MM.1S (cell line): Measurements from ENCODE around the gene LRP10.

Experiments used
- DNase-seq: peaks from one replicate; pipeline ENCODE4 v3.0.0-alpha.2; 2015
- H2AFZ ChIP-seq: fragments of 300-600 bp; sonication (generic); 2 replicates; pipeline ENCODE4 v1.6.0; 2016; ENCODE audit warnings: antibody characterized with exemption, low read length
- H3F3A ChIP-seq: fragments of 300-600 bp; sonication (generic); 2 replicates; pipeline ENCODE4 v1.6.1; 2016; ENCODE audit warnings: mild to moderate bottlenecking, antibody characterized with exemption, low read length, moderate library complexity, mixed read lengths; ENCODE audit not compliant: insufficient read depth
- H3K27ac ChIP-seq: fragments of 300-600 bp; sonication (generic); 2 replicates; pipeline ENCODE4 v1.5.1; 2016; ENCODE audit warnings: mild to moderate bottlenecking, low read length
- H3K27me3 ChIP-seq: fragments of 300-600 bp; sonication (generic); replicated peaks from 2 replicates; pipeline ENCODE4 v1.6.0; 2016; ENCODE audit warnings: low read length; ENCODE audit not compliant: insufficient read depth
- H3K36me3 ChIP-seq: fragments of 300-600 bp; sonication (generic); replicated peaks from 2 replicates; pipeline ENCODE4 v1.6.1; 2016; ENCODE audit warnings: mild to moderate bottlenecking, low read length, mixed read lengths; ENCODE audit not compliant: insufficient read depth
- H3K4me1 ChIP-seq: fragments of 300-600 bp; sonication (generic); 2 replicates; pipeline ENCODE4 v1.6.1; 2016; ENCODE audit warnings: low read length, mixed read lengths
- H3K4me2 ChIP-seq: fragments of 300-600 bp; sonication (generic); 2 replicates; pipeline ENCODE4 v1.6.0; 2016; ENCODE audit warnings: low read depth, low read length
- H3K4me3 ChIP-seq: fragments of 300-600 bp; sonication (generic); 2 replicates; pipeline ENCODE4 v1.5.1; 2016; ENCODE audit warnings: low read length, mixed read lengths
- H3K79me2 ChIP-seq: fragments of 300-600 bp; sonication (generic); 2 replicates; pipeline ENCODE4 v1.6.1; 2016; ENCODE audit warnings: mixed run types, low read length, mixed read lengths
- H3K9ac ChIP-seq: fragments of 300-600 bp; sonication (generic); 2 replicates; pipeline ENCODE4 v1.6.1; 2016; ENCODE audit warnings: low read length, mixed read lengths
- H3K9me2 ChIP-seq: fragments of 300-600 bp; sonication (generic); replicated peaks from 2 replicates; pipeline ENCODE4 v1.6.1; 2016; ENCODE audit warnings: mild to moderate bottlenecking, low read length, mixed read lengths; ENCODE audit not compliant: insufficient read depth
- H3K9me3 ChIP-seq: fragments of 300-600 bp; sonication (generic); replicated peaks from 2 replicates; pipeline ENCODE4 v1.6.1; 2016; ENCODE audit warnings: mild to moderate bottlenecking, low read length, mixed read lengths; ENCODE audit not compliant: insufficient read depth
- H4K20me1 ChIP-seq: fragments of 300-600 bp; sonication (generic); 2 replicates; pipeline ENCODE4 v1.6.1; 2016; ENCODE audit warnings: mild to moderate bottlenecking, low read length, moderate library complexity, mixed read lengths; ENCODE audit not compliant: insufficient read depth
- EZH2 ChIP-seq: fragments of 300-600 bp; sonication (generic); optimal IDR thresholded peaks from 2 replicates; pipeline ENCODE3; 2017; ENCODE audit warnings: low read depth, mild to moderate bottlenecking, antibody characterized with exemption, low read length, mixed read lengths
- EZH2phosphoT487 ChIP-seq: fragments of 300-600 bp; sonication (generic); IDR thresholded peaks from 2 replicates; pipeline ENCODE4 v1.6.1; 2018; ENCODE audit warnings: antibody characterized with exemption, low read length
- TF ChIP-seq, protein P1 (sequence below): fragments of 300-600 bp; sonication (generic); IDR thresholded peaks from 2 replicates; pipeline ENCODE4 v1.5.1; 2016; ENCODE audit warnings: antibody characterized with exemption, low read length, mixed read lengths

LRP10 gene

DNA sequence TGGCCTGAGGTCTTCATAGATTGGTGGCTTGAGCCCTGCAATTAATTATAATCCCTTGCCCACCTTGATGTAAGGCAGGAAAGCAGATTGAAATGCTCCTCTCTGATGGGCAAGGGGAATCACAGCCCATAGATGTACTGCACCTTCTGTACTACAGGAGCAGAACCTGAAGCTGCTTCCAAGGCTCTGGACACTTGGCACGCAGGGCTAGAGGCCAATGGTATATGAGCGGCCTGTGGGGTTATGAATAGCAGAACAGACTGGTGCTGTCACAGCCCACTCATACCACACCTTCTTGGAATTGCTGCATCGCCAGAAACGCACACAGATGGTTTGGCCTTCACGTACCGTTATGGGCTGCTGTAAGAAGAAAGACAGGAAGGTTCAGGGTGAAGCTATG is 49.2 kb downstream of the LRP10 start:
- H3K9me2 ChIP-seq = no peaks in the 10 kb centered on the region
- 0 out of 2 replicates have a peak, but pooled peaks cover 6% of the 10 kb centered on the region for H3F3A ChIP-seq
- H3K79me2 ChIP-seq = peaks cover 30% of the 10 kb centered on the region
- H2AFZ ChIP-seq = no peak overlapping the region
- H3K27me3 ChIP-seq = no peaks in the 10 kb centered on the region
- TF ChIP-seq, protein P1, sequence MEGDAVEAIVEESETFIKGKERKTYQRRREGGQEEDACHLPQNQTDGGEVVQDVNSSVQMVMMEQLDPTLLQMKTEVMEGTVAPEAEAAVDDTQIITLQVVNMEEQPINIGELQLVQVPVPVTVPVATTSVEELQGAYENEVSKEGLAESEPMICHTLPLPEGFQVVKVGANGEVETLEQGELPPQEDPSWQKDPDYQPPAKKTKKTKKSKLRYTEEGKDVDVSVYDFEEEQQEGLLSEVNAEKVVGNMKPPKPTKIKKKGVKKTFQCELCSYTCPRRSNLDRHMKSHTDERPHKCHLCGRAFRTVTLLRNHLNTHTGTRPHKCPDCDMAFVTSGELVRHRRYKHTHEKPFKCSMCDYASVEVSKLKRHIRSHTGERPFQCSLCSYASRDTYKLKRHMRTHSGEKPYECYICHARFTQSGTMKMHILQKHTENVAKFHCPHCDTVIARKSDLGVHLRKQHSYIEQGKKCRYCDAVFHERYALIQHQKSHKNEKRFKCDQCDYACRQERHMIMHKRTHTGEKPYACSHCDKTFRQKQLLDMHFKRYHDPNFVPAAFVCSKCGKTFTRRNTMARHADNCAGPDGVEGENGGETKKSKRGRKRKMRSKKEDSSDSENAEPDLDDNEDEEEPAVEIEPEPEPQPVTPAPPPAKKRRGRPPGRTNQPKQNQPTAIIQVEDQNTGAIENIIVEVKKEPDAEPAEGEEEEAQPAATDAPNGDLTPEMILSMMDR = no peak
- TF ChIP-seq EZH2 (no peak), EZH2phosphoT487 (no peak)
- no peaks in the 10 kb centered on the region for H4K20me1 ChIP-seq
- H3K27ac ChIP-seq = no peak overlapping the region
- H3K9ac ChIP-seq = no peak overlapping the region
- no peak overlapping the region for H3K4me2 ChIP-seq
- H3K9me3 ChIP-seq = no peaks in the 10 kb centered on the region
- no peaks in the 10 kb centered on the region for H3K36me3 ChIP-seq
- peaks cover 11% of the 10 kb centered on the region; the same call in 1 of the 2 replicates for H3K4me1 ChIP-seq
- DNase-seq = no peak
- no peak overlapping the region for H3K4me3 ChIP-seq

DNA sequence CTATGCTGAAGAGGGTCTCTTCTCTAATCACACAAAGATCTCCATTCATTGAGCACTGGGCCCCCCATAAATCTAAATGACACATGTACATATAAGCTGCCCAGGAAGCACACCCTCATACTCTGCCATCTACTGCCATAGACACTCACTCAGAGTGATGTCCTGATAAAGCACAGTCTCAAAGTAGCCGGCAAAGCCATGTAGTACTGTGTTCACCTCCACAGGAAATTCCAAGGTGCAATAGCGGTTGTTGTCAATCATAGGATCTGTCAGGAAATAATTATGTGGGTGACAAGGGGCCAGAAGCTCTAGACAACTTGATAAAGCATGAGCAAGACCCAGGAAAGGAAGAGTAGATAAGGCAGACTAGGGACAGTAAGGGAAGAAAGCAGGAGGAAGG is 50.8 kb downstream of the LRP10 start:
- no peak overlapping the region for H3K27ac ChIP-seq
- peaks cover 12% of the 10 kb centered on the region; the same call in 1 of the 2 replicates for H3K4me1 ChIP-seq
- no peak overlapping the region for H3K4me2 ChIP-seq

DNA sequence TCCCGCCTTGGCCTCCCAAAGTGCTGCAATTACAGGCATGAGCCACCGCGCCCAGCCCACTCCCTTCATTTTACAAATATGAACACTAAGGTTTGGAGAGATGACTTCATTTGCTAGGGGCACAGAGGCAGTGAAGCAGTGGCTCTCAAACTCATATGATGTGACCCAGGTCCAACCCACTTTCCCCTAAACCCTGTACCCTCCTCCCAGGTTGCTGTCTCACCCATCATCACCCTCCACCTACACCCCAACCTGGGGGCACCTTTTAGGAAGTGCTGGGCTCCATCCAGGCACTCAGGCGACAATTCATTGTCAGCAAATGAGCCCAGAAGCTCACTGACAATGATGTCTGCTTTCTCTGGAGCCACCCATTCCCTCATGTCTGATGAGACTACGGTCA is 52.2 kb downstream of the LRP10 start:
- H3K27ac ChIP-seq = no peak overlapping the region
- H3K36me3 ChIP-seq = no peaks in the 10 kb centered on the region
- H3K27me3 ChIP-seq = no peaks in the 10 kb centered on the region
- H4K20me1 ChIP-seq = no peaks in the 10 kb centered on the region
- no peak overlapping the region for H3K9ac ChIP-seq
- DNase-seq = no peak
- H3K9me3 ChIP-seq = no peaks in the 10 kb centered on the region
- H3K4me1 ChIP-seq = peaks cover 11% of the 10 kb centered on the region; the same call in 1 of the 2 replicates
- H3K79me2 ChIP-seq = peaks cover 12% of the 10 kb centered on the region
- H3K4me3 ChIP-seq = no peak overlapping the region
- H3K9me2 ChIP-seq = no peaks in the 10 kb centered on the region
- H3K4me2 ChIP-seq = no peak overlapping the region
- H3F3A ChIP-seq = 0 out of 2 replicates have a peak, but pooled peaks cover 6% of the 10 kb centered on the region
- H2AFZ ChIP-seq = no peak overlapping the region
- TF ChIP-seq EZH2 (no peak), EZH2phosphoT487 (no peak)
- TF ChIP-seq, protein P1 = no peak

More for the DNA sequence above, 50.8 kb downstream of the LRP10 start:
- Histone ChIP-seq H3K9ac (no peak overlapping the region), H3K9me2 (no peaks in the 10 kb centered on the region), H3K4me3 (no peak overlapping the region), H4K20me1 (no peaks in the 10 kb centered on the region), H3F3A (0 out of 2 replicates have a peak, but pooled peaks cover 6% of the 10 kb centered on the region), H3K79me2 (peaks cover 14% of the 10 kb centered on the region), H3K9me3 (no peaks in the 10 kb centered on the region), H2AFZ (no peak overlapping the region), H3K36me3 (no peaks in the 10 kb centered on the region), H3K27me3 (no peaks in the 10 kb centered on the region)
- no peak for TF ChIP-seq EZH2
- no peak for TF ChIP-seq EZH2phosphoT487
- TF ChIP-seq, protein P1 = no peak
- no peak for DNase-seq
